Activated T-cell treated with anti-CD3 and anti-CD28 coated beads, Interleukin-2, amount 50 U/mL, for 1 hour (primary cell): ENCODE measurements around the gene HCN4.
A peak's percentile ranks its signal among the peaks of the same experiment; 100 is the strongest.

Experiments
- DNase-seq: peaks from one replicate; pipeline ENCODE4 v3.0.0-alpha.2; 2020

The HCN4 gene

DNA sequence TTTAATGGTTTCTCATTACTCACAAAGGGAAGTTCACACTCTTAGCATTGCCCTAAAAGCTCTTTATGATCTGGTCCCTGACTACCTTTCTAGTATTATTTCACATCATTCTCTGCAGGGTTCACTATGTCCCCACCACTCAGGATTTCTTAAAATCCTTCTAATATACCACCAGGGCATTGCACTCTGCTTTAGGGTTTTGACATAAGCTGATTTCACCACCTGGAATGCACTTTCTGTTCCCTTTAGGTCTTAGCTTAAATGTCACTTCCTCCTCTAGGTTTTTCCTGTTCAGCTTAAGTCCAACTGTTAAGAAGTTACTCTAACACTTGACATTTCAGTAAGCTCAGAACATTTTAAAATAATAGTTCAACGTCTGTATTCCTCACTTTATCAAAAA, 81.7 kb downstream of the HCN4 start:
- no peak for DNase-seq

DNA sequence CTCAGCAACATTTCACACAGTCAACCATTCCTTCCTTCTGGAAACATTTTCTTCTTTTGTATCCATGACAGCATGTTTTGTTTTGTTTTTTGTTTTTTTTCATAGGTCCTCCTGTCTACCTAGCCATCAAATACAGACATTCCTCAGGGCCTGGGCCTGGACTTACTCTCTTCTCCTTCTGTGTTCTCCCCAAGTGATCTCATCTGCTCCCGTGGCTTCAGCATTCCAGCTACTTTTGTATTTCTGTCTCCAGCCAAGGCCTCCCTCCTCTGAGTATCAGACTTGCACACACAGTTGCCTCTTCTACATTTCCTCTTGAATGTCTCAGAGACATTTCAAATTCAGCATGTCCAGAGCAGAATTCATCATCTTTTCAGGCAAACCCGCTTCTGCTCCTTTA, 82.4 kb downstream of the HCN4 start:
- no peak for DNase-seq

DNA sequence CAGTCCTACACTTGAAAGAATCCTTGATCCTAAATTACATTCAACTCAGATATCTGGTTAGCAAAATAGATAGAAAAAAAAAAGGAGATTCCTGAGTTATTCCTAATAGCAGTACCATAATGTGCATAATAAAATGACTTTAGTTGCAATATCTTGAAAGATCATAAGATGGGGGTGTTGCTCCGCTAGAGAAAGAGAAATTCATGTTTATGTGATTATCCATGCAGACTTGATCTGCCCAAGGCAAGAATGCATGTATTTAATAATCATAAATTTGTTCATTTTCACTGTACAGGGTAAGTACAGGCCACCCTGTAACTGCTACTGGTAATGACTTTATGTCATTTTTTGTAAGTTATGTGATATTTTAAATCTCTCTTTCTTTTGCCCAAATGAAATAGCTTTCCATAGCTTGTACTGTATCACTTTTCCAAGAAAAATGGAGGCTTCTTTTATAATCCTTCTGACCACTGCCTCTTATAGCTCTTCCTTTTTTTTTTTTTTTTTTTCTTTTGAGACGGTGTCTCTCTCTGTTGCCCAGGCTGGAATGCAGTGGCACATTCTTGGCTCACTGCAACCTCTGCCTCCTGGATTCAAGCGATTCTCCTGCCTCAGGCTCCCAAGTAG, 84.6 kb downstream of the HCN4 start:
- no peak for DNase-seq

DNA sequence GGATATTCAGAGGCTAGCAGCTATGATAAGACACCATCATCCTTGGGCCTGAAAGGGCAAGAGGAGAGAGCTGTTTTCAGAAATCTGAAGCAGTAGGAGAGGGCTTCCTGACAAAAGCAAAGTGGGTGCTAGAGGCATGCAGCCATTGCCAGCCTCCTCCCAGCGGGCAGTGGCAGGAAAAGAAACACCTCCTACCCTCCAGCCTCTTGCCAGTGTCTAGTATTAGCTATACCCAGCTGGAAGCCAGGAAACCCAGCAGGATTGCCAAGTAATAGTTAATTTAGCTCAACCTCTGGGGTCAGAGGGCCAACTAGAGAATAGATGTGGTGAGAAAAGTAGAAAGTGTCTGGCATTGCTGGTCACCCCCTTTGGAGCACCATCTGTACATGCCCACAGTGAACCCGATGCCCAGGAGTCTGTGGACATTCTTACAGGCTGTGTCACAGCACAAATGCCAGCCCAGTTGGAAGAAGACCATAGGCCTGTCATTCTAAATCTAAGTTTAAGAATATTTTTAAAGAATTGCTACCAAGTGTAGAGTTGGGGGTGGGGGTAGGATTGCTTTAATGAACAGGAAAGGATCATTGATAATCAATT, 85.3 kb downstream of the HCN4 start:
- DNase-seq = no peak

DNA sequence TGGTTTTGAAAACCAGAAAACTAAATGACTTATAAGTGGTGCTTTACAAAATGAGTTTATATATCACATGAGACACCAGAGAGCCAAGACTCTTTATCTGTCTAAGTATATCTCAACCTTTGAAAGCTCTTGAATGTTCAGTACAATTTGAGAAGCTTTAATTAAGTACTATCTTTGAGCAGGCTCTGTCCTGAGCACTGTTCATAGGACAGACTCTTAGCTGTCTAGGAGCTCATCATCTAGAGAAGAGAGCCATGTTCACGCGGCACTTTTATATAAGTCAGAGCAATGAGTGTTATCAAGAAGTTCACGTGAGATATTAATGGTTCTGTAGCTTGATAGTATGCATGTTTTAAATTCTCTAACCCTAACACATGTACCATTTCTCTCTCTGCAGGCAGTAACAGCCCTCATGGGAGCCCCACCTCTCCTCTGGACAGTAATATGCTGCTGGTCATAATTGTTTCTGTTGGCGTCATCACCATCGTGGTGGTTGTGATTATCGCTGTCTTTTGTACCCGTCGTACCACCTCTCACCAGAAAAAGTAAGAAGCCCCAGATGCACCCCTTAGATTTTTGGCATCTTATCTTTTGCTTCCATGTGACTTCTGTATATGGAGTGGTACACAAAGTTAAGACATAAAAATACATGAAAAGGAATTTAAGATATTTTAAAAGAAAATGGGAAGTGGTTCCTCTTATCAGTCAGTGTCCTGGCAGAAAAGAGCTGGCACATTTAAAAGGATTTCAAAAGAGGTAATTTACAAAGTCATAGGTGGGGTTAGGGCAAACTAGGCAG, 86.0 kb downstream of the HCN4 start:
- no peak for DNase-seq

DNA sequence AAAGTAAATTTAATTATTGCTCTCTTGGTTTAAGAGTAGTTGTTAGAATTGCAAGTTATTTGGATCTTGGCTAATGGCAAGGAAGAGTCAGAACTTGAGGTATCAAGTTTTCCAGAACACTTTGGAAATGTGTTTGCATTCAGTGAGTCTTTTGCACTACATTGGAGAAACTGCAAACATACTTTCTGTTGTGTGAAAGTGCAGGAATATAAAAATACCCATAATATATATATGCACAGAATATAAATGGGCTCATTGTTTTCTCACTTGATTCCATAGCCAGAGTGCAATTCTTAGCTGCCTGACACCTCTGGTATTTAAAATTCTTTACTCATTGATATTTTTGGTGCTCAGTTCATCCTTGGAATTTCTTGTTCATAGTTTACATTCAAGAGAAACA, 92.9 kb downstream of the HCN4 start:
- no peak for DNase-seq

DNA sequence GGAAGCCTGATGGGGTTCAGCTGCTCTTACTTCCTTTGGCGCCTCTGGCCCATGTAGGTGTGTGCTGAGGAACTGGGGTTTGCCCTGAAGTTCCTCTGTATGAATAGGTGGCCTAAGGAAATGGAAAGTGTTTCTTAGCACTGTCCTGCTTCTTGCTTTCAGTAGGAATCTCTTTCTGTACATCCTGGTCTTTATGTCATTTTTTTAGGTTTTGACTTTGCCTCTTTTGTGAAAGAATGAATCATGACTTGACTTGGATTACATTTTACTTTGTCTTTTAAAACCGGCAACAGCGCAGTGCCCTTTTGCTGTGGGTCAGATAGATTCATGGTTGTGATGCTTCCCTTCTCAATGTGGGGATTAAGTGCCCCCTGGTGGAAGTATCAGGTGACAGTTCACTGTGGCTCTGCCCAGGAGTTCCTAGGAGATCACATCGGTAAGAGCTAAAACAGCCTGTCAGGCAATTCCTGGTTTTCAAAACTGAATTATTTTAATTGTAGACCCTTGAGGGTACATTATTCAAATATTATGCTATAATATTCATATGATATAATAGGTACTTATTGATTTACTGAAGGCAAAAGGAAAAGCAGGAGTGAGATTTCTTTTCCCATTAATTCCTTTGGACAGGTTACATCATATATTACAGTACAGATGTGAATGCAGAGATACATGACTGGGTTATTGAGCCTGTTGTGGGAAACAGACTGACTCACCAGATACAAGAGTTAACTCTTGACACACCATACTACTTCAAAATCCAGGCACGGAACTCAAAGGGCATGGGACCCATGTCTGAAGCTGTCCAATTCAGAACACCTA, 95.4 kb downstream of the HCN4 start:
- peak; percentile 20 for DNase-seq

DNA sequence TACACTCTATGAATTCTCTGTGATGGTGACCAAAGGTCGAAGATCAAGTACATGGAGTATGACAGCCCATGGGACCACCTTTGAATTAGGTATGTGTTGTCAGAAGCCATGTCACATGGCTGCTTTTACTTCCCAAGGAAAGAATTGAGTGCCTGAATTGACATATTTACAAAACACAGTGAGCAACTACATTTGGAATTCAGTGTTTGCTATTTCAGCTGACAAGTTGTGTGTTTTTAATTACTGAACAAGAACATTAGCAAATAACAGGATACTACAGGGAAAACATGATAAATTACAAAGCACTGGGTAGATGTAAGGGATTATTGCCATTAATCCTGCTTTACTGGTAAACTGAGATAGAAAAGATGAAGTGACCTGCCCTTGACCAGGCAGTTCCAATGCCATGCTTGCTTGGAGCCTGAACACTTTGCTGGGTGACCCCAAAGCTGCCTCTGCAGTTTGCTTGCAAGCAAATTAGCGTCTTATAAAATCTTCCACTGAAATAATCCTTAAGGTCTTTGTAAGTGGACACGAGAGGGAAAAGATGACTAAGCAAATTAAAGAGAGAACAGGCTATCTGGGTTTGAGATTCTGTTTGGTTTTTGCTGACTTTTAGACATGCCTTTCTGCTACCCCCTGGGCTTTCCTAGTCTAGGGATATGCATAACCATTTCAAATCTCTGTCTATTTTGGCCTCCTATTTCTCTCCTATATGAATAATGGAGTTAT, 98.2 kb downstream of the HCN4 start:
- no peak for DNase-seq
